ENCODE data around the gene SNX8. TPM values are rescaled to one million over a fixed set of nuclear protein-coding genes. Genes with fewer than 3 reads are reported as not detected.

The SNX8 gene
- total and polyA plus RNA-seq, 4 donors: 4.1 to 26.5 (median 20.9) TPM

DNA sequence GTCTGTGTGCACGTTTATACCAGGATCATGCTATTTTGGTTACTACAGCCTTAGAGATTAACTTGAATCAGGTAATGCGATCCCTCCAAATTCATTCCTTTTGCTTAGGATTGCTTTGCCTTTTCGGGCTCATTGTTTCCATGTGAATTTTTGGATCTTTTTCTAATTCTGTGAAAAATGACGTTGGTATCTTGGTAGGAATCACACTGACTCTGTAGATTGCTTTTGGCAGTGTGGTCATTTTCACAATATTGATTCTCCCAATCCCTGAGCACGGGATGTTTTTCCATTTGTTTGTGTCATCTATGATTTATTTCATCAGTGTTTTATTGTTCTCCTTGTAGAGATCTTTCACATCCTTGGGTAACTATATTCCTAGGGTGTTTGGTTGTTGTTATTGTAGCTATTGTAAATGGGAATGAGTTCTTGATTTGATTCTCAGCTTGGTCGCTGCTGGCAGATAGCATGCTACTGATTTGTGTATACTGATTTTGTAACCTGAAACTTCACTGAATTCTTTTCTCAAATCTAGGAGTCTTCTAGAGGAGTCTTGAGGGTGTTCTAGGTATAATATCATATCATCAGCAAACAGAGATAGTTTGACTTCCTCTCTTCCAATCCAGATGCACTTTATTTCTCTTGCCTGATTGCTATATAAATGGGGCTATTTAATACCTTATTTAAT lies 18.2 kb downstream of the SNX8 start:
- H3K9me3 ChIP-seq (ENCODE audit: control insufficient read depth, low read length): no peaks in the 10 kb centered on the region
- no peaks in the 10 kb centered on the region for H3K4me1 ChIP-seq (ENCODE audit: control insufficient read depth in 1 of 2, insufficient read depth in 2 of 2, low read length in 2 of 2)
- DNase-seq: no peak
- H3K36me3 ChIP-seq (ENCODE audit: control insufficient read depth in 1 of 2, insufficient read depth in 2 of 2, low read length in 1 of 2): no peaks in the 10 kb centered on the region
- ATAC-seq (ENCODE audit: low FRiP score): no peak
- intact Hi-C loops (cut with DNase I): no loop called here
- WGBS, 2 donors: 50 to 54% methylated on average over 6 of the region's 6 CpGs
- no peak overlapping the region for H3K27ac ChIP-seq (ENCODE audit: low read depth in 1 of 2, low read length in 2 of 2)
- H3K27me3 ChIP-seq (ENCODE audit: control insufficient read depth in 1 of 2, insufficient read depth in 2 of 2, low read length in 1 of 2): no peaks in the 10 kb centered on the region
- H3K4me3 ChIP-seq (ENCODE audit: low read length in 2 of 2): no peak overlapping the region

DNA sequence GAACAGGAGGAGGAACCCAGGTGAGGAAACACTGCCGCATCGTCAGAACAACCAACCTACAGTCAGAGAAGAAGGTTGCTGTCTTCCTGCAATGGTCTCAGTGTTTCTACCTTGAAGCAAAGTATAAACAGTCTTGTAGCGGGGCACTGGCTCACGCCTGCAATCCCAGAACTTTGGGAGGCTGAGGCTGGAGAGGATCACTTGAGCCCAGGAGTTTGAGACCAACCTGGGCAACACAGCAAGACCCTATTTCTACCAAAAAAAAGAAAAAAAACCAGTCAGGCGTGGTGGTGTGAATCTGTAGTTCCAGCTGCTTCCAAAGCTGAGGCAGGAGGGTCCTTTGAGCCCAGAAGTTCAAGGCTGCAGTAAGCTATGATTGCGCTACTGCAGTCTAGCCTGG lies 23.4 kb downstream of the SNX8 start:
- 96% methylated on average over 6 of the region's 6 CpGs for WGBS, 2 donors
- Histone ChIP-seq H3K9me3 (ENCODE audit: control insufficient read depth, low read length) (no peaks in the 10 kb centered on the region), H3K36me3 (ENCODE audit: control insufficient read depth in 1 of 2, insufficient read depth in 2 of 2, low read length in 1 of 2) (no peaks in the 10 kb centered on the region), H3K27me3 (ENCODE audit: control insufficient read depth in 1 of 2, insufficient read depth in 2 of 2, low read length in 1 of 2) (no peaks in the 10 kb centered on the region), H3K4me3 (ENCODE audit: low read length in 2 of 2) (no peak overlapping the region), H3K4me1 (ENCODE audit: control insufficient read depth in 1 of 2, insufficient read depth in 2 of 2, low read length in 2 of 2) (no peaks in the 10 kb centered on the region), H3K27ac (ENCODE audit: low read depth in 1 of 2, low read length in 2 of 2) (no peak overlapping the region)
- ATAC-seq (ENCODE audit: low FRiP score): no peak
- intact Hi-C loops (cut with DNase I): no loop called here
- DNase-seq: no peak

DNA sequence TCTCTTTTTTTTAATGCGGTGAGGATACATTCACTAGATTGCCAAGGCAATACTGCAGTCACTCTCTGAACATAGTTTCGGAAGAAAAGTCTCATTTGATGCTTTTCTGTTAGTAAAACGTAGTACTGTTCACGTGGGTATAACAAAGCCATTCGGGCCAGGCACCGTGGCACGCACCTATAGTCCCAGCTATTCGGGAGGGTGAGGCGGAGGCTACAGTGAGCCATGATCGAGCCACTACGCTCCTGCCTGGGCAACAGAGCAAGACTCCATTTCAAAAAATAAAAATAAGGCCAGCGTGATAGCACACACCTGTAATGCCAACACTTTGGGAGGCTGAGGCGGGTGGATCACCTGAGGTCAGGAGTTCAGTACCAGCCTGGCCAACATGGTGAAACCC lies 24.6 kb downstream of the SNX8 start:
- Histone ChIP-seq H3K9me3 (ENCODE audit: control insufficient read depth, low read length) (no peaks in the 10 kb centered on the region), H3K27me3 (ENCODE audit: control insufficient read depth in 1 of 2, insufficient read depth in 2 of 2, low read length in 1 of 2) (no peaks in the 10 kb centered on the region), H3K4me1 (ENCODE audit: control insufficient read depth in 1 of 2, insufficient read depth in 2 of 2, low read length in 2 of 2) (no peaks in the 10 kb centered on the region), H3K27ac (ENCODE audit: low read depth in 1 of 2, low read length in 2 of 2) (no peak overlapping the region), H3K36me3 (ENCODE audit: control insufficient read depth in 1 of 2, insufficient read depth in 2 of 2, low read length in 1 of 2) (no peaks in the 10 kb centered on the region), H3K4me3 (ENCODE audit: low read length in 2 of 2) (no peak overlapping the region)
- no peak for DNase-seq
- intact Hi-C loops (cut with DNase I): no loop called here
- 89 to 91% methylated on average over 13 of the region's 13 CpGs for WGBS, 2 donors
- no peak for ATAC-seq (ENCODE audit: low FRiP score)

DNA sequence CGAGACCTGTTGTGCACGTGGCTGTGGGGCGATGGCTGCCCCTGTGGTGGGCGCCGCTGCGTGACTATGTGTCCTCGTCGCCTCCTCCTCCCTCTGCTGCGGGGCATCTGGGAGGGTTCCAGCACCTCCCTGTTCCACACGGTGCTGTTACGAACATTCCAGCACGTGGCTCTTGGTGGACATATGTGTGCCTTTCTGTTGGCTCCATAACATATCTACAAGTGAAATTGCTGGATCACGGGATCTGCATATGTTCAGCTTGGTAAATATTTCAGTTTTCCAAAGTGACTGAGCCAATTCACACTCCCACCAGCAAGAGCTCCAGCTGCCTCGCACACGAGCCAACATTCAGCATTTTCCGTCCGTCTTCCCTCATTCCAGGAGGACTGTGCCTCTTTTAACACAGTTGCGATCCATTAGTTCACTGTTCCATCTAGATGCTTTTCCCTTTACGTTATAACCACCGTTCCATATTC lies 25.1 kb downstream of the SNX8 start:
- intact Hi-C loops (cut with DNase I): no loop called here
- H3K27ac ChIP-seq (ENCODE audit: low read depth in 1 of 2, low read length in 2 of 2): no peak overlapping the region
- H3K9me3 ChIP-seq (ENCODE audit: control insufficient read depth, low read length): no peaks in the 10 kb centered on the region
- no peak for DNase-seq
- no peaks in the 10 kb centered on the region for H3K27me3 ChIP-seq (ENCODE audit: control insufficient read depth in 1 of 2, insufficient read depth in 2 of 2, low read length in 1 of 2)
- no peaks in the 10 kb centered on the region for H3K4me1 ChIP-seq (ENCODE audit: control insufficient read depth in 1 of 2, insufficient read depth in 2 of 2, low read length in 2 of 2)
- H3K36me3 ChIP-seq (ENCODE audit: control insufficient read depth in 1 of 2, insufficient read depth in 2 of 2, low read length in 1 of 2): no peaks in the 10 kb centered on the region
- H3K4me3 ChIP-seq (ENCODE audit: low read length in 2 of 2): no peak overlapping the region
- WGBS, 2 donors: 84 to 86% methylated on average over 20 of the region's 20 CpGs
- ATAC-seq (ENCODE audit: low FRiP score): no peak

DNA sequence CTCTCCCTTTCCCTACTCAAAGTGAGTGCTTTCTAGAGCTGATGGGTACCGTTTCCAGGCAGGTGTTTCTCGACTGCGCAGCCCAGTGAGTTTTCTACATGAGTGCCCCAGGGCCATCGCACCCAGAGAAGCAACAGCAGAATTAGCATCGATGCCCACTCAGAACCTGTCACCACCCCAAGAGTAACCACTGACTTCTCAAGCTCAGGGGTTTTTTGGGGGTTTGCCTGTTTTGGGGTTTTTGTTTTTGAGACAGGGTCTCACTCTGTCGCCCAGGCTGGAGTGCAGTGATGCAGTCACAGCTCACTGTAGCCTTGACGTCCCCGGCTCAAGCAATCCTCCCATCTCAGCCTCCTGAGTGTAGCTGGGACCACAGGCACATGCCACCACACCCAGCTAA lies 25.7 kb downstream of the SNX8 start:
- WGBS, 2 donors: 91 to 94% methylated on average over 8 of the region's 8 CpGs
- H3K27me3 ChIP-seq (ENCODE audit: control insufficient read depth in 1 of 2, insufficient read depth in 2 of 2, low read length in 1 of 2): no peaks in the 10 kb centered on the region
- no peak overlapping the region for H3K27ac ChIP-seq (ENCODE audit: low read depth in 1 of 2, low read length in 2 of 2)
- ATAC-seq (ENCODE audit: low FRiP score) (no peak), DNase-seq (no peak)
- no peak overlapping the region for H3K4me3 ChIP-seq (ENCODE audit: low read length in 2 of 2)
- intact Hi-C loops (cut with DNase I): no loop called here
- no peaks in the 10 kb centered on the region for H3K4me1 ChIP-seq (ENCODE audit: control insufficient read depth in 1 of 2, insufficient read depth in 2 of 2, low read length in 2 of 2)
- H3K36me3 ChIP-seq (ENCODE audit: control insufficient read depth in 1 of 2, insufficient read depth in 2 of 2, low read length in 1 of 2): no peaks in the 10 kb centered on the region
- no peaks in the 10 kb centered on the region for H3K9me3 ChIP-seq (ENCODE audit: control insufficient read depth, low read length)

DNA sequence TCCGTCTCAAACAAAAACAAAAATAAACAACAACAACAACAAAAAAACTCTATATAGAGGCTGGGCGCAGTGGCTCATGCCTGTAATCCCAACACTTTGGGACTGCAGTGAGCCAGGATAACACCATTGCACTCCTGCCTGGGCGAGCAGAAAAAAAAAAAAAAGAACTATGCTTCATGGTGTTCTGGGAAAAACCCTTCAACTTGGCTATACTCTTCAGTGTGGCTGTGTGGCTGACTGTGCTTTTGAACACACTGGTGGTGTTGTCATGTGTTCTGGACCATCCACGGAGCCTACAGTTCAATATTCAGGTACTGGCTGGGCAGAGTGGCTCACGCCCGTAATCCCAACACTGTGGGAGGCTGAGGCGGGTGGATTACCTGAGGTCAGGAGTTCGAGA lies 26.5 kb downstream of the SNX8 start:
- intact Hi-C loops (cut with DNase I): no loop called here
- WGBS, 2 donors: 91% methylated on average over 8 of the region's 8 CpGs
- H3K4me3 ChIP-seq (ENCODE audit: low read length in 2 of 2): no peak overlapping the region
- no peaks in the 10 kb centered on the region for H3K27me3 ChIP-seq (ENCODE audit: control insufficient read depth in 1 of 2, insufficient read depth in 2 of 2, low read length in 1 of 2)
- H3K36me3 ChIP-seq (ENCODE audit: control insufficient read depth in 1 of 2, insufficient read depth in 2 of 2, low read length in 1 of 2): no peaks in the 10 kb centered on the region
- no peak overlapping the region for H3K27ac ChIP-seq (ENCODE audit: low read depth in 1 of 2, low read length in 2 of 2)
- DNase-seq: no peak
- ATAC-seq (ENCODE audit: low FRiP score): no peak
- H3K9me3 ChIP-seq (ENCODE audit: control insufficient read depth, low read length): no peaks in the 10 kb centered on the region
- H3K4me1 ChIP-seq (ENCODE audit: control insufficient read depth in 1 of 2, insufficient read depth in 2 of 2, low read length in 2 of 2): no peaks in the 10 kb centered on the region

DNA sequence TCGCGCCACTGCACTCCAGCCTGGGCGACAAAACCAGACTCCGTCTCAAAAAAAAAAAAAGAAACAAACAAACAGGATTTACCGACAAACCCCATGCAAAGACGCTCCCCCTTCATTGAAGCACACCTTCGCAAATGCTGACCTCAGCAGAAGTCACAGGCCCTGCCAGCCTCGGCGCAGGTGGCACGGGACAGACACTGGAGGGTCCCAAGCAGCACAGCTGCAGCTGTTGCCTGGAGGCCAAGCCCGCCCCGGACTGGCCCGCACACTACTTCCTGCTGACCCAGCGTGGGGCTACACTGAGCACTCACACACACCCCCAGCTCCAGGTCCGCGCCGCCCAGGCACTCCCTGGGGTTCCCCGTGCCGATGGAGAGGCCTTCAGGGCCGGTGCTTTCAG lies 31.2 kb downstream of the SNX8 start:
- no peak overlapping the region for H3K4me3 ChIP-seq (ENCODE audit: low read length in 2 of 2)
- ATAC-seq (ENCODE audit: low FRiP score): peak; percentile 46
- intact Hi-C loops (cut with DNase I): no loop called here
- DNase-seq: no peak
- 96% methylated on average over 17 to 20 of the region's 20 CpGs for WGBS, 2 donors
- H3K36me3 ChIP-seq (ENCODE audit: control insufficient read depth in 1 of 2, insufficient read depth in 2 of 2, low read length in 1 of 2): peaks cover 0 to under 1% of the 10 kb centered on the region in 2 donors
- H3K27ac ChIP-seq (ENCODE audit: low read depth in 1 of 2, low read length in 2 of 2): no peak overlapping the region
- no peaks in the 10 kb centered on the region for H3K9me3 ChIP-seq (ENCODE audit: control insufficient read depth, low read length)
- no peaks in the 10 kb centered on the region for H3K4me1 ChIP-seq (ENCODE audit: control insufficient read depth in 1 of 2, insufficient read depth in 2 of 2, low read length in 2 of 2)
- H3K27me3 ChIP-seq (ENCODE audit: control insufficient read depth in 1 of 2, insufficient read depth in 2 of 2, low read length in 1 of 2): no peaks in the 10 kb centered on the region

DNA sequence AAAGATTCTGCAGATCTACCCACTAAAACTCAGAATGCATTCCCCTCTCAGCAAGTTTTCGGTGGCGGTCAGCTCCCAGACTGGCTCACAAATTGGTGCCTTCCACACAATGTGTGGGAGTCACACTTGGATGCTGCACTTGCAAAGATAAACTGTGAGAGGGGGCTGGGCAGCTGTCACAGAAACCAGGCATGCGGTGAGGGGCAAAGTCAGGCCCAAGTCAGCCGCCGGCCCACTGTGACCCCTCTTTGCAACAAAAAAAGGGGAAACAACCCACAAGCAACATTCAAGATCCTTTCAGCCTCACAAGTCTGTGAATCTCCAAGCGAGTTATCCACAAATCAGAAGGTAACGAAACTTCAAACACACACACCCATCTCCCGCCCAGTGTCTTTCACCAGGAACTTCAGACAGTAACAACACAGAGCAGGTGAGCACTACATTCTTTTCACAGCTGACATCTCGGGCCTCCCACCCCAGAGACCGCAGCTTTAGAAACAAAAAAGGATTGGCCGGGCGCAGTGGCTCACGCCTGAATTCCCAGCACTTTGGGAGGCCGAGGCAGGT lies 32.0 kb downstream of the SNX8 start:
- Histone ChIP-seq H3K4me3 (ENCODE audit: low read length in 2 of 2) (no peak overlapping the region), H3K9me3 (ENCODE audit: control insufficient read depth, low read length) (no peaks in the 10 kb centered on the region), H3K27me3 (ENCODE audit: control insufficient read depth in 1 of 2, insufficient read depth in 2 of 2, low read length in 1 of 2) (no peaks in the 10 kb centered on the region), H3K27ac (ENCODE audit: low read depth in 1 of 2, low read length in 2 of 2) (no peak overlapping the region), H3K36me3 (ENCODE audit: control insufficient read depth in 1 of 2, insufficient read depth in 2 of 2, low read length in 1 of 2) (peaks cover 0 to 2% of the 10 kb centered on the region in 2 donors), H3K4me1 (ENCODE audit: control insufficient read depth in 1 of 2, insufficient read depth in 2 of 2, low read length in 2 of 2) (no peaks in the 10 kb centered on the region)
- WGBS, 2 donors: 94% methylated on average over 14 of the region's 14 CpGs
- DNase-seq (no peak), ATAC-seq (ENCODE audit: low FRiP score) (no peak)
- intact Hi-C loops (cut with DNase I): no loop called here

DNA sequence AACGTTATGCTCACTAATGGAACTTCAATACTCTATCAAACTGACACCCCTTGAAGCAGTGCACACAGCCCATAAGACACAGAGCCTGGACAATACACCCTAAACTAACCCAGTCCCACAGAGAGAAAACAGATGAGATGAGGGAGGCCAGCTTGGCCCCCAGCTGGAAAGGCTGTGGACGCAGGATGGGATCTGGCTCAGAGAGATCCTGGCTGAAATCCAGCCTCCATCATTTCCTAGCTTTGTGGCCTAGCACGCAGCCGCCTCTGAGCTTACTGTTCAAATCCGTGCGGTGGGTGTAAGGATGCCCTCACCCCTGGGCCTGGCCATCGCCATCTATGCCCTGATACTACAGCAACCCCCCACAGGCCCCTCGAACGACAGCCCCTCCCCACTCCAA lies 32.7 kb downstream of the SNX8 start:
- 59 to 66% methylated on average over 9 of the region's 9 CpGs for WGBS, 2 donors
- H3K27ac ChIP-seq (ENCODE audit: low read depth in 1 of 2, low read length in 2 of 2): no peak overlapping the region
- H3K36me3 ChIP-seq (ENCODE audit: control insufficient read depth in 1 of 2, insufficient read depth in 2 of 2, low read length in 1 of 2): peaks cover 0 to 2% of the 10 kb centered on the region in 2 donors
- no peaks in the 10 kb centered on the region for H3K27me3 ChIP-seq (ENCODE audit: control insufficient read depth in 1 of 2, insufficient read depth in 2 of 2, low read length in 1 of 2)
- DNase-seq: no peak
- intact Hi-C loops (cut with DNase I): no loop called here
- H3K9me3 ChIP-seq (ENCODE audit: control insufficient read depth, low read length): no peaks in the 10 kb centered on the region
- H3K4me3 ChIP-seq (ENCODE audit: low read length in 2 of 2): no peak overlapping the region
- no peak for ATAC-seq (ENCODE audit: low FRiP score)
- H3K4me1 ChIP-seq (ENCODE audit: control insufficient read depth in 1 of 2, insufficient read depth in 2 of 2, low read length in 2 of 2): no peaks in the 10 kb centered on the region
